Frontal cortex (tissue), 4 donors: ENCODE measurements around the gene FOXD2. TPM values are rescaled to one million over a fixed set of nuclear protein-coding genes. Genes with fewer than 3 reads are reported as not detected.

ENCODE experiments used
- DNase-seq, 2 donors: peaks; one replicate each; pipeline ENCODE4 v3.0.0; 2012; ENCODE audit warnings: low spot score in 2 of 2
- FAIRE-seq: peaks from 2 replicates; lab custom pipeline; 2012; peaks lifted over from hg19 to GRCh38; lab: Jason Lieb, UNC
- total RNA-seq: library from RNA; depleted of rRNA; stranded (reverse); fragments of >200 nt; gene quantifications from one replicate; pipeline ENCODE4 v1.2.3, GENCODE V29; 2014
- donor health status: control.
- donor health status: control.
- donor health status: control.

Gene FOXD2
- total RNA-seq, result under 0.01 TPM

DNA sequence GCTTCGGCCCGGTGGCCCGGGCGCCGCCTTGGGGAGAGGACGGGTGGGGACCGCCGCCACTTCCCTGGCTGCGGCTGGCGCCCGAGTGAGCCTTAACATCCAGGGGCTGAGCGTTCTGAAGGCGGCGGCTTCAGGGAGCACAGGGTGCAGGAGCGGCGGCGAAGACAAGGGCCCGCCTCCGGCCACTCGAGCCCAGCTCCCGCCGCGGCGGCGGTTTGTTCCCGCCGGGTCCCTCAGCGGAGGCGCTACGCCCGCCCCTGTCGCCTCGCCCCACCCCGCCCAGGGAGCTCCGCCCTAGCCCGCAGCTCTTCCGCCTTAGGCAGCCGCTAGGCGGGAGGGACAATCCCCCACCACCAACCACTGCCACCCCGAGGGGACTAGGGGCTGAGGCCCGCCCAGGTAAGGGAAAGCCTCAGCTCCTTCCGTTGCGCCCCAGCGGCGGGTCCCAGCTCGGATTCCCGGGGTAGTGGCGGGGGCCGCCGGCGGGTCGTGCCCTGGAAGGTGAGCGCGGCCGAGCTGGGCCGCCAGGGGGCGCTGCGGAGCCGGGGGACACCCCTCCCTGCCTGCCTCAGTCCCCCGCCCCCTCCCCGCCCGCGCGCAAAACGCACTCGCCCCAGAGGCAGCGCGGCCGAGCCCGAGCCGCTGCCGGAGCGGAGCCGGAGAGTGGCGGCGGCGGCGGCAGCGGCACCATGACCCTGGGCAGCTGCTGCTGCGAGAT lies at the start of gene FOXD2:
Gene FOXD2 (plus strand): TSS at position 598 of the 718 bp plus-strand sequence. CDS start 92 bp downstream, at position 690.
- DNase-seq (peak; percentile 90 to 93), FAIRE-seq (no peak)

DNA sequence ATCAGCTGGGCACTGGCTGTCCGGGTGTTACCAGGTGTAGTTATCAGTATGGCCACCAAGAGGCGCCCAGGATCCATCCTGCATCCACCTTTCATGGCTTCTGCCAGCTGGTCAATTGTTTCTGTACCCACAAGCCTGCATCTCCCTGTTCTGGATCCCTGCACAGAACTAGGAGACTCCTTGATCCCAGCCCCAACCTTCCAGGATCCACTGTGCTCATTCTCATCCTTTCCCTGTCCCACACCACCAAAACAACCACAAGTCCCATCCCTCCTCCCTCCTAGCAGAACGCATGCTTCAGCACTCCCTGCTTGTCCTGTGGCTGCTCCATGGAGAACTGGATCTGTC lies 49.0 kb upstream of the FOXD2 start:
- peak in 1 of 2 donors; percentile 43 for DNase-seq
- no peak for FAIRE-seq

DNA sequence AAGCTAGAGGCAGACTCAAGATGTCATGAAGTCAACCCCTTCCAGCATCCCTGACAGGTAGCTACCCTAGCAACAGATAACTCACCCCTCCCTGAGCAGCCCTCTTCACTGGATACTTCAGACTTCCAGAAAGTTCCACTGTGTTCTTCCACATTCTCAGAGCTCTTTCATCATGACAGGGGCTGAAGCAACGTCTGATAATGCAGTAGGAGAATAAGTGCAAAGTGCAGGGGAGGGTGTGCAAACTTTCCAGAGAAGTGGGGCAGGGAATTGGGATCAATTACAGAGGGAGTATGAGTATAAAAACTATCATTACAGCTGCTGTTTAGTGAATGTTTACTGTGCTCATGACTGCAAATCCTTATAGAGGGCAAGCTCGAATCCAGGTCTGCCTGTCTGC lies 48.1 kb upstream of the FOXD2 start:
- FAIRE-seq (no peak), DNase-seq (no peak)

DNA sequence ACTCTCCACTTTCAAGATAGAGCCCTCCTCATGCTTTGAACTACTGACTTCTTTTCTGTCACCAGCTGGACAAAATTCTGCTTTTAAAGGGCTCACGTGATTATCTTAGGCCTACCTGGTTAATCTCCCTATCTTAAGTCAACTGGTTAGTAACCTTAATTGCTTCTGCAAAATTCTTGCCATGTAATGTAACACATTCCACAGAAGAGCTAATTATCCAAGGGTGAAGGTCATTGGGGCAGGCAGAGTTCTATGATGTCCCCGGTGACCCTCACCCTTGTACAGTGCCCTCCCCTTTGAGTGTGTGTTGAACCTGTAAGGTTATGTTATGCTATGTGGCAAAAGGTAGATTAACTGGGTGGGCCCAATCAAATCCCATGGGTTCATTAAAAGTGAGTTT lies 47.0 kb upstream of the FOXD2 start:
- DNase-seq (no peak), FAIRE-seq (no peak)

DNA sequence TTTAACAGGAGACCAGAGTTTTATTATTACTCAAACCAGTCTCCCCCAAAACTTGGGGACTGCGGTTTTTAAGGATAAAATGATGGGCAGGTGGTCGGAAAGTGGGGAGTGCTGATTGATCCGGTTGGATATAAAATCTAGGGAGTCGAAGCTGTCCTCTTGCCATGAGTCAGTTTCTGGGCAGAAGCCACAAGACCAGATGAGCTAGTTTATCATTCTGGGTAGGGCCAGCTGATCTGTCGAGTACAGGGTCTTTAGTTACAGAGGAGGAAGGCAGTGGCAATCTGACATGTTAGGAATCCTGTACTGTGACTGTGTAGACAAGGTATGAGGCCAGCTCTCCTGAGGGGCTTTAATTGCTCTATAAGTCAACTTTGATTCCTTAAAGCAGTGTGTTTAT lies 44.7 kb upstream of the FOXD2 start:
- FAIRE-seq (no peak), DNase-seq (no peak)

DNA sequence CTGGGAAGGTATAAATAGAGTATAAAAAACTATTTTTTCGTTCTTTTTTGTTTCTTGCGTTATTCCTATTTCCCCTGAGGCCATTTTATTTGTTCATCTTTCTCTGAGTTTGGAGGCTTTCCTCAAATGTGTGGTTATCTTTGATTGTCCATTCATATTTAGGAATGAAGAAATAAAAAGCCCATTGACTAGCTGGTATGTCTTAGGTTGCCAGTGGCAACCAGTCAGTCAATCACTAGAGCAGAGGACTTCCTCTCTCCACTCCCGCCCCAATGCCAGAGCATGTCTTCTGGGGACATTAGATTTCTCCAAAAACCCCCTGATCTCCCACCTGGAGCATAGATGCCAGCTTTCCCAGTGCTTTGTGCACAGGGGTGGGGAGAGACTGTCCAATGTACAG lies 42.4 kb upstream of the FOXD2 start:
- DNase-seq (no peak), FAIRE-seq (no peak)

DNA sequence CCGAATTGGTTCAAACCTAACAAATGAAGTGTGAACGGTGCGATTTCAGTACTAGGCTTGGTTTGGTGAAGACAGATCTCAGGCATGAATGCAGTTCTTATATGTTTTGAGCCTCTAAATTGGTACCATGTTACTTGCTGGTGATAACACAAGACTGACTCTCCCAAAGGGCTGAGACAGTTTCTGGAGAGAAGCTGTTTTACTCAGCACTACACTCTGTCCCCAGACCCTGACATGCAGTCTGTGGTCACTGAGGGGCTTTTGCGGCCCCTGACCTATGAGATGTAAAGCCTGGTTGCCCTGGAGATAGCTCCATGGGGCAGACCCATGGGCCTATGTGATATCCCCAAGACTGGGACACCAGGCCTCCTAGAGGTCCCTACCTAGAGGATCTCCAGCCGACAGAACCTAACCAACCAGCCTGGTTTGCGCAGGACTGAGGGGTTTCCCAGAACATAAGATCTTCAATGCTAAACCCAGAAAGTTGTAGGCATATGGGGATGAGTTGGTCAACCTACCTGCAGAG lies 41.1 kb upstream of the FOXD2 start:
- FAIRE-seq, result no peak
- DNase-seq, result no peak

DNA sequence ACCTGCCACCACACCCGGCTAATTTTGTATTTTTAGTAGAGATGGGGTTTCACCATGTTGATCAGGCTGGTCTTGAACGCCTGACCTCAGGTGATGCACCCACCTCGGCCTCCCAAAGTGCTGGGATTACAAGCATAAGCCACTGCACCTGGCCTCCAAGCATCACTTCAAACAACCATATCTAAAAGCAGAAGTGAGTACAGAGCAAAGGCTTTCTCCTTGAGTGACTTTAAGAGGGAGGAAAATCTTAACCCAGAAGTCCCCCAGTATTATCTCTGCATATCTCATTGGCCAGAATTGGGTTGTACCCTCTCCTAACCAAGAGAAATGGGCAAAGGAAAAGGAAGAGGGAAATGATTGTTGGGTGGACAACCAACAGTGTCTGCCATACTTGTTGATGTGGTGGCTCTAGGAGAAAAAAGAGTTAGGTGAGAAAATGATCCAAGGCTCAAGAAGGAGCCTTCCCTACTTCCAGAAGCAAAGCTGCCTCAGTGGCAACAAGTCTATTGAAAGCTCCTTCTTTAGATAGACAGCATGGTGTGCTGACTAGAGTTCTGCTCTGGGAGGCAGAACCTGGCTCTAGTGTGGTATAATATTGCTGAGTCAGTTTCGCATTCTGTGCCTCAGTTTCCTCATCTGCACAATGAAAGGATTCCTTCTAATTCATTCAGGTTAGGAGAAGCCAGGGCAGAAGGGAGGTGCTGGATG lies 38.6 kb upstream of the FOXD2 start:
- FAIRE-seq, result no peak

DNA sequence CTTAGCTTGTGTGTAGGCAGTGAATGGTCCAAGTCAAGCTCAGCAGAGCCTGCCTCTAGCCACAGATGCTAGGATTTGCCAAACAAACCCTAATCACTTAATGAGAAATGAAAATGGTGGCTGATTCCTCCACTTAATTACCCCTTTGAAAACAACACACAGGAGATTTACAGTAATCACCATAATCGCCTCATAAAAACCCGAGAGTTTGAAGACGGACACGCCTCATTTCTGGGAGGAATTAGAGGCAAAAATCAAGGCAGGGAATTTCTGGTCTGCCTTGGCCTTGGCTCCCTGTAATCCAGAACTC lies 38.0 kb upstream of the FOXD2 start:
- DNase-seq (no peak), FAIRE-seq (no peak)

More for the DNA sequence above, 38.6 kb upstream of the FOXD2 start:
- DNase-seq, result no peak

DNA sequence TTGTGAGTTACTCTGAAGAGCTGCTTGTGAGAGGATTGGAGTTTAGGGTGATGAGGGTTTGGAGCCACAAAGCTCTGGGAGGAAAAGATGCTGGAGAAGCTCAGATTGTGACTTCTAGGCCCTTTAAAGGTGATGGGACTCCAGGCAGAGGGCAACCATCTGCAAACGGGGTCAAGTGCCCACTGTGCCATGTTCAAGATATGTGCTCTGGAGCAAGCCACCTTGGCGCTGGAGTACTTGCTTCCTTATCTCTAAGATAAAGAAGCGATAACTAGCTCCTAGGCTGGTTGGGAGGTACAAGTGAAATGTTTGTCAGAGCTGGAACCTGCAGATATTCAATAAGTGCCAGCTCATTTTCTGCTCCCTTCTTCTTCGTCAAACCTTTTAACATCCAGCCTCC lies 36.1 kb upstream of the FOXD2 start:
- FAIRE-seq (no peak), DNase-seq (no peak)

DNA sequence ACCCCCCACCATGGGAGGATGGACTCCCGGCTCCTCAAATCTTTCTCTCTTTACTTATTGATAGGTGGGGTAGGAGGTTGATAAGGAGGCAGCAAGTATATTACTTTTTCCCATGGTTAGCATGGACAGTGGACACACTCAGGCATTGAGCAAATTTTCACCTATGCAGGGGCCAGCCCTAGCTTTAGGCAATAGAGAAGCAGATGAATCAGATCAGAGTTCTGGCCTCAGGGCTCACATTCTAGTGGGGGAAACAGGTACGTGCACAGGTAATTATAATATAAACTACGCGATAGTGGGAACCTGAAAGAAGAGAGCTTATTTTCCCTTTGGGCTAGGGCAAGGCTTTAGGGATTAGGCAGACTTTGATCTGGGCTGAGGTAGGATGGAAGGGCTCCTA lies 35.3 kb upstream of the FOXD2 start:
- FAIRE-seq, result no peak
- DNase-seq, result no peak

DNA sequence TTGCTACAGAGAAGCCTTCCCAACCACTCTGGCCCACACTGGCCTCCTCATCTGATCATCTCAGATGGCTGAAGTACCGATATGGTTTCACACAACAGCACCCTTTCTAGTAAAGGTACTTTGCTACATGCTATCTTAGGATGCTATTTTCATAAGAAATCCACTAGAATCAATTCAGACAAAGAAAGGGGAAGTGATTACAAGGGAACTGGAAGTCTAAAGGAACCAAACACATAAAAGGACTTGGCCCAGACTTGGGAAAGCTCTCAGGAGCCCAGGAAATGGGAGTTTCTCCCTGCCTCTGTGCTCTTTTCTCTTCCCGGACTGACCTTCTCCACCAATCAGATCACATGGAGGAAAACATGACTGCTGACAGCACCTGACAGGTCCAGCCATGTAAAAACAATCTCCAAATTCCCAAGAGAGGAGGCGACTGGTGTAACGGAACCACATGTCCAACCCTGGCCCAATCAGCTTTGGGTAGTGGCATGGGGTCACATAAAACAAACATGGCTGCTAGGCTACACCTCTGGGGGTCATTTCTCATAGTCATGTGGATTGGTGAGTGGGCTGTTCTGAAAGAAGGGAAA lies 34.4 kb upstream of the FOXD2 start:
- FAIRE-seq (no peak), DNase-seq (no peak)

DNA sequence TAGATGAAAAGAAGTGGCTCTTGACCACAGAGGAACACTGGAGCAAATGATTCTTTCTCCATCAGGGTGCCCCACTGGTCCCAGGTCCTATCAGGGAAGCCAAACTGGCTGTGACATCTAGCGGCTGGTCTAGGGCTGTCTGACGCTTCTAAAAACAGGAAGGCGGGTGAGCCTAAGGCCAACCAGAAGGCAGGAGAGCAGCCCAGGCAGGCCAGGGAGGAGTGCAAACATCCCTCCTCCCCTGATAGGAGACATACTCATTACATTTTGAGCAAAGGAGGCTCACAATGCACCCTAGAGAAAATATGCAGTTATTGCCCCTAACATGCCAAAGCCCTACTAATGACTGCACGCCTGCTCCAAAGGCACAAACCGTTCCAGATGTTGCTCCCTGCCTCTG lies 32.1 kb upstream of the FOXD2 start:
- no peak for DNase-seq
- FAIRE-seq, result no peak

DNA sequence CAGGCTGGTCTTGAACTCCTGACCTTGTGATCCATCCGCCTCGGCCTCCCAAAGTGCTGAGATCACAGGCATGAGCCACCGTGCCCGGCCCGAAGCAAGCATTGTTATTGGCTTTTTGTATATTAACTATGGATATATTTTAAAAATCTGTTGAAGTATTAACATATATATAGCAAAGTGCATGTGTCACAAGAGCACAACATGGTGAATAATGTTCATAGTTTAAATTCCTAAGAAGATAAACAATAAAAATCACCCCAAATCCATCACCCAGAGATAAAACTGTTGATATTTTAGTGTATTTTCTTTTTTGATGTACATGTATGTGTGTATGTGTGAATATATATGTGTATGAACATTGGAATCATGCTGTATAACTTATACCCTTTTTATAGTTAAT lies 30.9 kb upstream of the FOXD2 start:
- no peak for FAIRE-seq

DNA sequence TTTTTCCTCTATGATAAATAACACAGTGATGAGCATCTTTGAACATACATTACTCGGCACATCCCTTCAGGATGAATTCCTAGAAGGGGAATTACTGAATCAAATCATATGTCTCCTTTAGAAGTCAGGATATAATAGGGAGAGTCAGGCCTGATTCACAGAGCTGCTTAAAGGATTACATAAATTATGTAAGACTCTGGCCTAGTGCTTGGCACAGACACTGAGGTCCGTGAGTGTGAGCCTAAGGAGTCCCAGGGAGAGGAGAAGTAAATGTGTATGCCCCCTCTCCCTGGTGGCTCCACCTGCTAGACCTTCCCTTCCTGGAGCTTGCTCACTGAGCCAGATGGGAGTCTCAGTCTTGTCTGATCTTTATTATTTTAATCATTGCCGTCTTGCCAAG lies 30.4 kb upstream of the FOXD2 start:
- FAIRE-seq (no peak), DNase-seq (no peak)

More for the DNA sequence above, 30.9 kb upstream of the FOXD2 start:
- no peak for DNase-seq

DNA sequence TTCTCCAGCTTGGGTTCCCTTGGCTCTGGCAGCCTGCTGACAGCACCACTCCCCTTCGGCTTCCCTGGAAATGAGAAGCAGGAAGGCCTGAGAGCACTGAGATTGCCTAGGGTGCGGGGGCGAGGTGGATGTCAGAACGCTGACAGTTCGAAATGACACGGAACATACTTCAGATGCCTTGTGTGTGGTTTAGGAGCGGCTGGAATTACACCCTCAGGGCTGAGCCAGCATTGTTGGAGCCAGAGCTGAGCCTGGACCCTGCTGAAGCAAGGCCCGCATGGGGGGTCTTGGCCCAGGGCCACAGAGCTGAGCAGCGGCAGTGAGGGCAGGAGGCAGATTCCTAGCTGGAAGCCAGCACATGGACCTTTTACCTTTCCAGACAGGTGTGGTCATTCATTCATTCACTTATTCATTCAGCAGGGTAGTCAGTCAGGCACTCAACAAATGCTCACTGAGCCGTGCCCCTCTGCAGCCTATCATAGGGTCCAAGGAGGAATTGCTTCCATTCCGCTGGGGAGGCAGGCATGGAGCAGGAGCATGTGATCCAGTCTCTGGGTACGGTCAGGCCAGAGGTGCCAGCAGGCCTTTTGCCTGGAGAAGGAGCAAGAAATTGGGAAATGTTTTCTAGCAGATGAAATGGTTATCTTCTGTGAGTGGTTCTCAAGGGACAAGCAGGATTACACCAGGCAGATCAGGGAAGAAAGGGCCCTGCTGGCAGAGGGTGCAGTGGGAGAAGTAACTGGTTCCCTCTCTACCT lies 28.4 kb upstream of the FOXD2 start:
- FAIRE-seq (no peak), DNase-seq (no peak)

DNA sequence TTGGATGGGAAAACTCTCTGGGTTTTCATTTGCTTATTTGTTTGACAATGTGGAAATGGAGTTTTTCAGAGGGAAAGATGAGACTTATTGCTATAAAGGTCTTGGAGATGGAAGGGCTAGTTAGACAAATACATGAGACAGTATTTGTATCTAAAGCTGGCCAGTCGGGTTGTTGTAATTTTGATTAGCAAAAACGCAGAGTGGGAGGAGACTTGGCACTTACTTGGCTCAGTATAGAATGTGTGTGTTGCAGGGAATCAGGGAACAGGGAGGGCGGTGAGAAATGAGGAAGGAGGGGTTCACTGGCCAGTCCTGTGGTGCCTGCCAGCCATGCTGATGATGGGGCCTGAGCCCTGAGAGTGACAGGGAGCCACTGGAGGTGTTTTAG lies 27.8 kb upstream of the FOXD2 start:
- FAIRE-seq, result no peak

DNA sequence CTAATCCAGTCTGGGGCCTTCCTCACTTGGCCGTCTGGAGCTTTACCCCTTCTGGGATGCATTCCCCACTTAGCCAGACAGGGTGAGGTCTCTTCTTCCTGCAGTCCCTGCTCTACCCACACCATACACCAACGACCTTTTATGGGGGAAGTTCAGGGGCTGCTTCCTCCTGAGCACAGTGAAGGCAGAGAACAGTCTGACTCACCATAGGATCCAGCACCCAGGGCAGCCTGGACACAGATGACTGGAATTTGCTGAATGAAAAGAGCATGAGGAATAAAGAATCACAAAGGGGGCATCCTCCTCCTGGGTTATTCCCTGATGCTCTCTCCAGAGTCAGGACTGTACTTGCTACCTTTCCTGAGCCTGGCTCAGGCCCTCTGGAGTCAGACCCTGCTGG lies 26.4 kb upstream of the FOXD2 start:
- FAIRE-seq, result no peak
- no peak for DNase-seq

More for the DNA sequence above, 27.8 kb upstream of the FOXD2 start:
- DNase-seq, result no peak

DNA sequence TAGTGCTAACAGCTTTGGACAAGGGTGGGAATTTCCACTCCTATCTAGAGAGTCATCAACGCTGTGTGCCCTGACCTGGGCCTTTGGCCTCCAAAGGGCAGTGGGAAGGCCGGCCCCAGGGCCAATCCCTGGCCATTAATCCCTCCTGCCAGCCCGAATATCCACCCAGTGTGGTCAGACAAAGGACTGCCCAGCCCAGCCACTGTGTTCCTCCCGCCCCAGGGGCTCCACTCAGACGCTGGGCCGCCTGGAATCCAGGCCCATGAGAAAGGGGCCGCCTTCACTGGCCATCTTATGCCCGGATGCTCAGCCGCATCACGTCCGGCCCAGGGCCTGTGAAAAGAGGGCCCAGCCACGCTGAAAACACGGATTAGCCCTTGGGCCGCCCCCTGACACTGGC lies 25.4 kb upstream of the FOXD2 start:
- no peak for FAIRE-seq
- DNase-seq, result no peak

DNA sequence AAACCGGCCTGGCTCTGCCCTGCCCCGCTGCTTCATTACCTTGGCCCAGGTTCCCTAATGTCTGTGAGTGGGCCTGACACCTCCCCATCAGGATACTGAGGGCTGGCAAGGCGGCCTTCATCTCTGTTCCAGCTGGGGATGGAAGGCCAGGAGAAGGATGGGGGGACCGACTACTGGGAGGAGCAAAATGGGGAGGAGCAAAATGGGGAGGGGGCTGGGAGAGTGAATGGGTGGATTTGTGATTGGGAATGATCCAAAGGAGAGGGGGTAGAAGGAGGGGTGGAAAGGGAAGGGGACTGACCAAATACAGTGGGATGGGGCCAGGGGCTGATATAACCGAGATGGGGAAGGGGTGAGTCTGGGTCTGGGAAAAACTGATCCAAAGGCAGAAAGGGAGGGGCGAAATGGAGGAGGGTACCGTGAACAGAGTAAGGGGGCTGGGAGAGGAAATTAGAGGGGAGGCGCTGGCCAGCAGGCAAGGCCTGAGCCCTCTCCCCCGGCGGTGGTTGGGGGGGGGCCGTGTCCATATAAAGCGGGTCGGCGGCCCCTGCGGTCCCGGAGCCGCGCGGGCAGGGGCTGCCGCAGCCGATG lies 22.0 kb upstream of the FOXD2 start, which contains the start of gene FOXE3:
Gene FOXE3 (plus strand): TSS at position 558 of the 591 bp plus-strand sequence. CDS start 31 bp downstream, at position 589.
- DNase-seq, result no peak
- no peak for FAIRE-seq
